GM18870 (cell line): ENCODE measurements around the gene SLC2A5.
A peak's percentile ranks its signal among the peaks of the same experiment; 100 is the strongest.

Experiments used
- ATAC-seq: cut with Tn5 transposase; IDR thresholded peaks from one replicate; pipeline ENCODE4 v1.9.1; 2021; ENCODE audit warnings: moderate library complexity; ENCODE audit not compliant: unreplicated experiment

Gene SLC2A5

GRCh38 chr1:9093091-9093490, 23.7 kb upstream of the SLC2A5 start:
- no peak for ATAC-seq

- ATAC-seq = no peak
Observed at GRCh38 chr1:9088807-9089206, 19.4 kb upstream of the SLC2A5 start.

- ATAC-seq = no peak
Observed at GRCh38 chr1:9087411-9088125, 18.1 kb upstream of the SLC2A5 start.

GRCh38 chr1:9086796-9087195, 17.4 kb upstream of the SLC2A5 start:
- ATAC-seq = no peak

DNA sequence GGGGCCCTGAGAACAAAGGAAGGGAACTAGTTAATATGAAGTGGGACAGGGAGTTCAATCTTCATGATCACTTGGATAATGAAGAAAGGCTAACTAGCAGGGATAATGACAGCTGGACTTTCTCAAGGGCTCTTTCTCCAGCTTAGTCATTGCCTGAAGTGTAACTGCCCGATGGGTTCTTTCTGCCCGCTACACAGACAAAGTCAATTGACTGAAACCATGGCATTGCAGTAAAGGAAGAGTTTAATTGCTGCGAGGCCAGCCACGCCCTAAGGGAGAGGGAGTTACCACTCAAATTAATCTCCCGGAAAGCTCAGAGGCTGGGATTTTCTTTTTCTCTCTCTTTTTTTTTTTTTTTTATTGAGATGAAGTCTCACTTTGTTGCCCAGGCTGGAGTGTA, 16.6 kb upstream of the SLC2A5 start:
- ATAC-seq = no peak

DNA sequence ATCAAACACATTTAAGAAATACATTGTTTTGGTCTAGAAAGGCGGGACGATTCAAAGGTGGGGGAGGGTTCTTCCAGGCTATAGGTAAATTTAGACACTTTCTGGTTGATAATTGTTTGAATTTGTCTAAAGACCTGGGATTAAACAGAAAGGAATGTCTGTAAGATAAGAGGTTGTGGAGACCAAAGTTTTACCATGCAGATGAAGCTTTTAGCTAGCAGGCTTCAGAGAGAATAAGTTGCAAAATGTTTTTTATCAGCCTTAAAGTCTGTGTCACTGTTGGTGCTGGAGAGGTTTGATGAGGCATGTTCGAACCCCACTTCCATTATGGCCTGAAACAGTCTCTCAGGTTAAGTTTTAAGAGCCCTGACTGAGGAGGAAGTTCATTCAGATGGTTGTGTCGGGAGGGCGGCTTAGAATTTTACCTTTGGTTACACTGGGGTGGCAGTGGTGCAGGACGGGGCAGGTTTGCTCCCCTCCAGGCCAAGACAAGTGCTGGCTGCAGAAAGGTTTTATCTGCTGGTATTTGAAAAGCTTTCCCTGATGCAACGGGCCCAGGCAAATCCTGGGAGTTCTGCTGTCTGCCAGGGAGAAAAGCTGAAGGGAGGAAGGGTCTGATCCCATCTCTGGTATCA, 16.0 kb upstream of the SLC2A5 start:
- ATAC-seq = no peak

GRCh38 chr1:9084906-9085305, 15.5 kb upstream of the SLC2A5 start:
- ATAC-seq = no peak

- ATAC-seq = no peak
Observed at GRCh38 chr1:9081473-9081872, 12.0 kb upstream of the SLC2A5 start.

DNA sequence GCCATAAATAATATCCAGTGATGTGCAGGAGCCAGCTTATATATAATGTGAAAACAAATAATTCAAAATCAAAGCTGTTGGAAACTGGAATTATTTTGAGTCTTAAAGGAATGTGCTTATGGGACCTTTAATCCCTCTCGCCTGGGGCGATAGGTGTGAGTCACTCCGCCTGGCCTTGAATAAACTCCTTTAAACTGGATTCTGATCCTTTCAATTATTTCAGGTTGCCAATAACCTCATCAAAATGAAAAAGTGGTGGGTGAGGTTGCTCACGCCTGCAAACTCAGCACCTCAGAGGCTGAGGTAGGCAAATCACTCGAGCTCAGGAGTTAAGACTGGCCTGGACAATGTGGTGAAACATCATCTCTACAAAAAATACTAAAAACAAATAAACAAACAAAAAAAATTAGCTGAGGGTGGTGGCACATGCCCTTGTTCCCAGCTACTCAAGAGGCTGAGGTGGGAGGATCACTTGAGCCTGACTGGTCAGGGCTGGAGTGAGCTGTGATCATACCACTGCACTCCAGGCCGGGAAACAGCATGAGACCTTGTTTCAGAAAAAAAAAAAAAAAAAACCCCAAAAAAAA, 11.4 kb upstream of the SLC2A5 start:
- no peak for ATAC-seq

GRCh38 chr1:9079988-9080704, 10.7 kb upstream of the SLC2A5 start:
- peak; percentile 44 for ATAC-seq

GRCh38 chr1:9078752-9079500, 9.5 kb upstream of the SLC2A5 start:
- no peak for ATAC-seq

DNA sequence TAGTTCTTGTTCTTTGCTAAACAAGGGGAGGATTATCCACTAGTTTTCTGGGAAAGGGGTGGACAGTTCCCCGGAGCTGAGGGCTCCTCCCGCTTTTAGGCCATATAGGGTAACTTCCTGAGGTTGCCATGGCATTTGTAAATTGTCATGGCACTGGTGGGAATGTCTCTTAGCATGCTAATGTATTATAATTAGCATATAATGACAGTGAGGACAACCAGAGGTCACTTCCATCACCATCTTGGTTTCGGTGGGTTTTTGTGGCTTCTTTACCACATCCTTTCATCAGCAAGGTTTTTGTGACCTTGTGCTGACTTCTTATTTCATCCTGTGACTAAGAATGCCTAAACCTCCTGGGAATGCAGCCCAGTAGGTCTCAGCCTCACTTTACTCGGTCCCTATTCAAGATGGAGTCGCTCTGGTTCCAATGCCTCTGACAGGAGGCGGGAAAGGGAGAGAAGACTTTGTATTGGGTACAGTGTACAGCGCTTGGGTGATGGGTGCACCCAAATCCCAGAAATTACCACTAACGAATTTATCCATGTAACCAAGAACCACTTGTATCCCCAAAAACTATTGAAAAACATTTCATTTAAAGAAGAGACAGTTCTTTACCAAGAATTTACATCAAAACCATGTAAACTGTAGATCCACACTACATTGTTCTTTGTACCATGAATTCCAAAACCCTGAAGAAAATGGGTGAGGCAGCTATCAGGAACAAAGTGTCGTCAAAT, 8.7 kb upstream of the SLC2A5 start:
- peak; percentile 41 for ATAC-seq

DNA sequence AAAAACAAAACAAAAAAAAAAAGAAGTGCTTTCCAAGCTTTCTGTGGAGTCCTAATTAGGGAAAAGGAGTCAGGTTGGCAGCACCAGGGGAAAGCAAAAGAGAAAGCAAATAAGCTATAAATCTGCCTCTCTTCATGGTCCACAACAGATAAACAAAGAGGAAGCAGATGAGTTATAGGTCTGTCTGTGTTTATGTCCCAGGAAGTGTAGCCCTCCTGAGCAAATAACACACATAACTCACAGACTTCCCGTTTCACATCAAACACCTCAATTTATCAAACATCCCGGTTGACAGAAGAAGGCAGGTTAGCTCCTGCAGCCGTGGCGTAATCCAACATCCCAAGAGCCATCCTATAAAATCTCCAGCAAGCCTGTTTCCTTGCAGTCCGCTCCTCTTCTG, 5.6 kb upstream of the SLC2A5 start:
- ATAC-seq = no peak

GRCh38 chr1:9073143-9073542, 3.7 kb upstream of the SLC2A5 start:
- ATAC-seq = no peak

DNA sequence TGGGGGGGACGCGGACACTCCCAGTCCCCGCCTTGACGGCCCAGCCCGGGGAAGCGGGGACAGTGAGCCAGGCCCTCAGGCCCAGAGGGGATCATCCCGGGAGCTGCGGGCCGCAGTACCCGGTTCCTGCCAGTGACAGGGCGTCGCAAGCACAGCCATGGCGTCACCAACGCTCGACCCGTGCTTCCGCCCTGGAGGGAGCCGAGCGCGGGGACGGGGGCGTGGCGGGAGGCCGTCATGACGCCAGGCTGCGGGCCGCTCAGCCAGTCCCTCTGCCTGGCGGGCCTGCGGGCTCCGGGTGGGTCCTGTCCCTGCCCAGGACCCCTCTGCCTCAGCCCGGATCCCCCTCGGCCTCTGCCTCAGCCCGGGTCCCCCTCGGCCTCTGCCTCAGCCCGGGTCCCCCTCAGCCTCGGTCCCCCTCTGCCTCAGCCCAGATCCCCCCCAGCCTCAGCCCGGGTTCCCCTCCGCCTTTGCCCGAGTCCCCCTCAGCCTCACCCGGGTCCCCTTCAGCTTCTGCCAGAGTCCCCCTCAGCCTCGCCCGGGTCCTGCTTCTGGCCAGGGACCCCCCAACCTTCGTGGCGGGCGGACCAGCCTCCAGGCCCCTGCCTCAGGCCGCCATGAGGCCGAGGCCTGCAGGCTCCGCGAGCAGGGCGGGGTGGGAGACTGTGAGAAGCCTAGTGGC, 2.3 kb upstream of the SLC2A5 start:
- no peak for ATAC-seq

DNA sequence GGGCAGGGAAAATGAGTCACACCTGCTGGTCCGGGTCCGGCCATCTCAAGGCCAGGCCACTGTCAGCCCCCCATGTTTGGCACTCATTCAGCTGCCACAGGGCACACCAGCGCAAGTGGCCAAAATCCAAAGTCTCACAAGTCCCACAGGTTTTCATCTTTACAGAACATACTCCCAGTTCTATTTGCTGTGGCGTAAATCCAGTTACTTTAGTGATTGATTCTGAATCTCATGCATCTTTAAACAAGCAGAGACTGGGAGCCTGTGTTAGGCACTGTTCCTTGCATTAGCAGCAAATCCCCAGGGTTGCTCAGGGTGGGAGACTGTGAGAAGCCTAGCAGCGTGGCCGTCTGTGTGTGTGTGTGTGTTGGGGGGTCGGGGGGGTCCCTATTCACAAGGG, 1.1 kb upstream of the SLC2A5 start:
- no peak for ATAC-seq

GRCh38 chr1:9068981-9069325, 482 bp downstream of the SLC2A5 start:
- no peak for ATAC-seq

GRCh38 chr1:9066945-9067807, 2.3 kb downstream of the SLC2A5 start:
- no peak for ATAC-seq

- no peak for ATAC-seq
Observed at GRCh38 chr1:9065213-9065751, 4.2 kb downstream of the SLC2A5 start.
